ENCODE results near the gene MACO1. TPM values are rescaled to one million over a fixed set of nuclear protein-coding genes. Genes with fewer than 3 reads are reported as not detected.

MACO1 gene
- total and polyA plus RNA-seq, 3 experiments from 2014 or later = 7.5 to 15.6 (median 14.7) TPM

GRCh38 chr1:25430967-25431881 lies 527 bp downstream of the MACO1 start:
- ChIA-PET CTCF (interaction anchor here (1.5 kb wide), 2 partner anchors 38 to 57 kb away, joined by 4 to 5 read pairs; no protein-coding TSS in a partner anchor), POLR2A (interaction anchor here (0.5 to 2.7 kb wide), 8 partner anchors 184 to 948 kb away, joined by 4 to 19 read pairs (median 6); partner anchors contain the start of genes RSRP1 and SYF2)
- H3K4me1 ChIP-seq (ENCODE audit: insufficient read depth, low read length) = peaks cover 45% of the 10 kb centered on the region
- Mint-ChIP-seq H3K36me3 (peaks cover 0 to 11% (median 0%) of the 10 kb centered on the region in 3 donors), H3K4me3 (peak overlapping the region; percentile 96 to 99 (median 97)), H3K4me1 (peaks cover 52 to 60% (median 53%) of the 10 kb centered on the region in 3 donors), H3K27ac (peak overlapping the region; percentile 43 to 100 (median 97)), H3K9me3 (no peaks in the 10 kb centered on the region), H3K27me3 (no peaks in the 10 kb centered on the region)
- H3K9me3 ChIP-seq (ENCODE audit: low read length) = no peaks in the 10 kb centered on the region
- no peaks in the 10 kb centered on the region for H3K27me3 ChIP-seq (ENCODE audit: insufficient read depth, low read length, poor library complexity, severe bottlenecking)
- H3K4me3 ChIP-seq (ENCODE audit: low read length) = peak overlapping the region; percentile 74
- H3K27ac ChIP-seq (ENCODE audit: low read depth, low read length) = peak overlapping the region; percentile 98
- DNase-seq = peak in 4 of 5 donors; percentile 2 to 90 (median 85)
- no peaks in the 10 kb centered on the region for H3K36me3 ChIP-seq (ENCODE audit: insufficient read depth, low read length)

- Mint-ChIP-seq H3K27ac (peak overlapping the region; percentile 43 to 95 (median 92)), H3K27me3 (no peaks in the 10 kb centered on the region), H3K4me3 (peak overlapping the region; percentile 76 to 94 (median 87)), H3K4me1 (peaks cover 58 to 69% (median 61%) of the 10 kb centered on the region in 3 donors), H3K9me3 (no peaks in the 10 kb centered on the region), H3K36me3 (peaks cover 0 to 11% (median 0%) of the 10 kb centered on the region in 3 donors)
- POLR2A ChIA-PET = interaction anchor here (0.6 to 2.7 kb wide), 5 partner anchors 189 to 949 kb away, joined by 4 to 19 read pairs (median 7); partner anchors contain the start of gene SYF2
- Histone ChIP-seq H3K27me3 (ENCODE audit: insufficient read depth, low read length, poor library complexity, severe bottlenecking) (no peaks in the 10 kb centered on the region), H3K27ac (ENCODE audit: low read depth, low read length) (peak overlapping the region; percentile 70), H3K4me1 (ENCODE audit: insufficient read depth, low read length) (peaks cover 53% of the 10 kb centered on the region), H3K9me3 (ENCODE audit: low read length) (no peaks in the 10 kb centered on the region), H3K36me3 (ENCODE audit: insufficient read depth, low read length) (no peaks in the 10 kb centered on the region), H3K4me3 (ENCODE audit: low read length) (peak overlapping the region; percentile 74)
- no peak for DNase-seq
- CTCF ChIA-PET = interaction anchor here (1.5 kb wide), 1 partner anchor 37 kb away, joined by 4 read pairs; no protein-coding TSS in a partner anchor
Observed at GRCh38 chr1:25431955-25432719, 1.4 kb downstream of the MACO1 start.

GRCh38 chr1:25432749-25433388 lies 2.2 kb downstream of the MACO1 start:
- peak overlapping the region; percentile 4 to 91 (median 87) for H3K4me3 Mint-ChIP-seq
- no peaks in the 10 kb centered on the region for H3K9me3 Mint-ChIP-seq
- Histone ChIP-seq H3K27ac (ENCODE audit: low read depth, low read length) (peak overlapping the region; percentile 70), H3K36me3 (ENCODE audit: insufficient read depth, low read length) (no peaks in the 10 kb centered on the region), H3K4me3 (ENCODE audit: low read length) (peak overlapping the region; percentile 74), H3K9me3 (ENCODE audit: low read length) (no peaks in the 10 kb centered on the region), H3K27me3 (ENCODE audit: insufficient read depth, low read length, poor library complexity, severe bottlenecking) (no peaks in the 10 kb centered on the region), H3K4me1 (ENCODE audit: insufficient read depth, low read length) (peaks cover 53% of the 10 kb centered on the region)
- CTCF ChIA-PET = interaction anchor here (1.5 kb wide), 1 partner anchor 36 kb away, joined by 4 read pairs; no protein-coding TSS in a partner anchor
- H3K27ac Mint-ChIP-seq = peak overlapping the region; percentile 6 to 95 (median 90)
- peaks cover 58 to 70% (median 61%) of the 10 kb centered on the region in 3 donors for H3K4me1 Mint-ChIP-seq
- H3K36me3 Mint-ChIP-seq = peaks cover 0 to 14% (median 0%) of the 10 kb centered on the region in 3 donors
- H3K27me3 Mint-ChIP-seq = no peaks in the 10 kb centered on the region
- POLR2A ChIA-PET = no interaction called here
- DNase-seq = no peak

GRCh38 chr1:25433389-25434186 lies 2.9 kb downstream of the MACO1 start:
- Histone ChIP-seq H3K36me3 (ENCODE audit: insufficient read depth, low read length) (no peaks in the 10 kb centered on the region), H3K27me3 (ENCODE audit: insufficient read depth, low read length, poor library complexity, severe bottlenecking) (no peaks in the 10 kb centered on the region), H3K4me1 (ENCODE audit: insufficient read depth, low read length) (peaks cover 53% of the 10 kb centered on the region), H3K9me3 (ENCODE audit: low read length) (no peaks in the 10 kb centered on the region), H3K27ac (ENCODE audit: low read depth, low read length) (peak overlapping the region; percentile 54), H3K4me3 (ENCODE audit: low read length) (no peak overlapping the region)
- H3K4me1 Mint-ChIP-seq = peaks cover 59 to 75% (median 59%) of the 10 kb centered on the region in 3 donors
- H3K27ac Mint-ChIP-seq = peak overlapping the region; percentile 49 to 93 (median 75)
- POLR2A ChIA-PET = interaction anchor here (1.6 kb wide), 1 partner anchor 186 kb away, joined by 3 read pairs; the partner anchor contains the start of gene RSRP1
- CTCF ChIA-PET = no interaction called here
- DNase-seq = no peak
- no peaks in the 10 kb centered on the region for H3K27me3 Mint-ChIP-seq
- H3K36me3 Mint-ChIP-seq = peaks cover 0 to 15% (median 0%) of the 10 kb centered on the region in 3 donors
- H3K4me3 Mint-ChIP-seq = peak overlapping the region; percentile 12 to 91 (median 76)
- no peaks in the 10 kb centered on the region for H3K9me3 Mint-ChIP-seq

- ChIA-PET POLR2A (interaction anchor here (1.6 kb wide), 1 partner anchor 188 kb away, joined by 3 read pairs; the partner anchor contains the start of gene RSRP1), CTCF (no interaction called here)
- H3K36me3 ChIP-seq (ENCODE audit: insufficient read depth, low read length) = no peaks in the 10 kb centered on the region
- Mint-ChIP-seq H3K9me3 (no peaks in the 10 kb centered on the region), H3K4me1 (peaks cover 54 to 66% (median 56%) of the 10 kb centered on the region in 3 donors), H3K27ac (peak overlapping the region; percentile 55 to 93 (median 83)), H3K27me3 (no peaks in the 10 kb centered on the region), H3K36me3 (peaks cover 0 to 10% (median 0%) of the 10 kb centered on the region in 3 donors), H3K4me3 (peak overlapping the region; percentile 51 to 80 (median 59))
- DNase-seq = no peak
- H3K4me3 ChIP-seq (ENCODE audit: low read length) = peak overlapping the region; percentile 29
- peak overlapping the region; percentile 8 for H3K27ac ChIP-seq (ENCODE audit: low read depth, low read length)
- no peaks in the 10 kb centered on the region for H3K9me3 ChIP-seq (ENCODE audit: low read length)
- H3K27me3 ChIP-seq (ENCODE audit: insufficient read depth, low read length, poor library complexity, severe bottlenecking) = no peaks in the 10 kb centered on the region
- H3K4me1 ChIP-seq (ENCODE audit: insufficient read depth, low read length) = peaks cover 53% of the 10 kb centered on the region
Observed at GRCh38 chr1:25435397-25436108, 4.9 kb downstream of the MACO1 start.

GRCh38 chr1:25437672-25438071 lies 7.0 kb downstream of the MACO1 start:
- H3K27ac Mint-ChIP-seq = no peak overlapping the region
- Histone ChIP-seq H3K27me3 (ENCODE audit: insufficient read depth, low read length, poor library complexity, severe bottlenecking) (no peaks in the 10 kb centered on the region), H3K9me3 (ENCODE audit: low read length) (no peaks in the 10 kb centered on the region), H3K4me1 (ENCODE audit: insufficient read depth, low read length) (peaks cover 41% of the 10 kb centered on the region), H3K27ac (ENCODE audit: low read depth, low read length) (no peak overlapping the region), H3K36me3 (ENCODE audit: insufficient read depth, low read length) (no peaks in the 10 kb centered on the region), H3K4me3 (ENCODE audit: low read length) (no peak overlapping the region)
- H3K36me3 Mint-ChIP-seq = peaks cover 0 to 8% (median 3%) of the 10 kb centered on the region in 3 donors
- no peak for DNase-seq
- no peaks in the 10 kb centered on the region for H3K9me3 Mint-ChIP-seq
- no peak overlapping the region for H3K4me3 Mint-ChIP-seq
- POLR2A ChIA-PET = no interaction called here
- CTCF ChIA-PET = no interaction called here
- peaks cover 56 to 73% (median 63%) of the 10 kb centered on the region in 3 donors for H3K4me1 Mint-ChIP-seq
- H3K27me3 Mint-ChIP-seq = no peaks in the 10 kb centered on the region
